ENCODE data around the gene LINGO4.

DNA sequence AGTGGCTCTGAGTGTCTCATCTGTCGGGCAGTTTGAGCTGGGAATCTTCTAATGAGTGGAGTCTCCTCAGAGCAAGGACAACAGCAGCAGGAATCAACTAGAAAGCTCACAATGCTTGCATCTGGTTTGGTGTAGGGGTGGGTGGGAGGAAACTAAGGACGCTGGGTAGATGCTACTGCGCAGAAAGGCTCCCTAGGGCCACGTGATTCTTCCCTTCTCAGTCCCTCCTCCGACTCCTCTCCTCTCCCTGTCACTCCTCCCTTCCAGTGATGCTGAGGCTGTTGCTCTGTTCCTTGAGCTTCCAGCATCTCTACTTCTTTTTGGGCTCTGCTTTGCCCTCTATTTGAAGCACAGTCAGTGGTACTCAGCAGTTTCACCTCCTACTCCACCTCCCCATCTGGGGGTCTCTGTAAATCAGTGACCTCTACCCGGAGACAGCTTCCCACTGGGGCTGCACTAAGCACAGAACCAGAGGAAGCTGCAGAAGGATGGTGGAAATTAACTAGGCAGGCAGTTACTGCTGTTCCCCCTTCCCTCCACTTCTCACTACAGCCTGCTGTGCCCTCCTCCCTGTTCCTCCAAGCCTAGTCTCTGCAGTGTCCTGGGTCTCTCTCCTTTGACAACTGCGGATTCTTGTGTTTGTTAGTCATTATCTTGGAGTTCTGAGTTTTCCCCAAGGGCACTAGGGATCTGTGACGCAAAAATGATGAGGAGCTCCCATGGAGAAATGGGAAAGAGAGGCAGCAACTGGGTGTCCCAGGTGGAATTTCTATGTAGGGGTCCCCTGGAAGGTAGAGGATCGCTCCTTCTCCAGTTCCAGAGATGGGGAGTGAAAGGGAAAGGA is 5.8 kb downstream of the LINGO4 start:
- no peak for TF ChIP-seq EZH2 (IDR thresholded peaks at IDR 0.05; ENCODE audit: borderline replicate concordance, insufficient read depth, low read depth, low read length, poor library complexity, severe bottlenecking)
- TF ChIP-seq, protein P1, sequence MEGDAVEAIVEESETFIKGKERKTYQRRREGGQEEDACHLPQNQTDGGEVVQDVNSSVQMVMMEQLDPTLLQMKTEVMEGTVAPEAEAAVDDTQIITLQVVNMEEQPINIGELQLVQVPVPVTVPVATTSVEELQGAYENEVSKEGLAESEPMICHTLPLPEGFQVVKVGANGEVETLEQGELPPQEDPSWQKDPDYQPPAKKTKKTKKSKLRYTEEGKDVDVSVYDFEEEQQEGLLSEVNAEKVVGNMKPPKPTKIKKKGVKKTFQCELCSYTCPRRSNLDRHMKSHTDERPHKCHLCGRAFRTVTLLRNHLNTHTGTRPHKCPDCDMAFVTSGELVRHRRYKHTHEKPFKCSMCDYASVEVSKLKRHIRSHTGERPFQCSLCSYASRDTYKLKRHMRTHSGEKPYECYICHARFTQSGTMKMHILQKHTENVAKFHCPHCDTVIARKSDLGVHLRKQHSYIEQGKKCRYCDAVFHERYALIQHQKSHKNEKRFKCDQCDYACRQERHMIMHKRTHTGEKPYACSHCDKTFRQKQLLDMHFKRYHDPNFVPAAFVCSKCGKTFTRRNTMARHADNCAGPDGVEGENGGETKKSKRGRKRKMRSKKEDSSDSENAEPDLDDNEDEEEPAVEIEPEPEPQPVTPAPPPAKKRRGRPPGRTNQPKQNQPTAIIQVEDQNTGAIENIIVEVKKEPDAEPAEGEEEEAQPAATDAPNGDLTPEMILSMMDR (IDR thresholded peaks at IDR 0.05): no peak

Measured in B cell (primary cell).